NCI-H146 (cell line): ENCODE results near the gene SPAG4.

Experiments used
- DNase-seq: peaks from one replicate; lab custom pipeline; 2025; lab: John Stamatoyannopoulos, UW

The SPAG4 gene

GRCh38 chr20:35599776-35600120 is 15.9 kb upstream of the SPAG4 start:
- DNase-seq = no peak

GRCh38 chr20:35600176-35600992 is 15.2 kb upstream of the SPAG4 start:
- DNase-seq = no peak

- peak; percentile 83 for DNase-seq
Measured at GRCh38 chr20:35600993-35601973, 14.3 kb upstream of the SPAG4 start.

GRCh38 chr20:35601990-35602389 is 13.6 kb upstream of the SPAG4 start:
- DNase-seq = no peak

GRCh38 chr20:35602851-35603495 is 12.7 kb upstream of the SPAG4 start:
- DNase-seq = no peak

- no peak for DNase-seq
Measured at GRCh38 chr20:35603695-35604448, 11.8 kb upstream of the SPAG4 start.

GRCh38 chr20:35604449-35604747 is 11.2 kb upstream of the SPAG4 start:
- peak; percentile 24 for DNase-seq

GRCh38 chr20:35606127-35606526 is 9.5 kb upstream of the SPAG4 start:
- no peak for DNase-seq

GRCh38 chr20:35607003-35607735 is 8.5 kb upstream of the SPAG4 start:
- DNase-seq = no peak

GRCh38 chr20:35610833-35611427 is 4.7 kb upstream of the SPAG4 start:
- DNase-seq = no peak

- no peak for DNase-seq
Measured at GRCh38 chr20:35611482-35611881, 4.1 kb upstream of the SPAG4 start.

GRCh38 chr20:35616465-35617396 is 1.1 kb downstream of the SPAG4 start:
- DNase-seq = peak; percentile 87

- DNase-seq = peak; percentile 83
Measured at GRCh38 chr20:35617397-35618262, 2.0 kb downstream of the SPAG4 start.

GRCh38 chr20:35618263-35619131 is 2.9 kb downstream of the SPAG4 start:
- peak; percentile 54 for DNase-seq

GRCh38 chr20:35619196-35620095 is 3.8 kb downstream of the SPAG4 start:
- peak; percentile 90 for DNase-seq

- DNase-seq = no peak
Measured at GRCh38 chr20:35620818-35621559, 5.4 kb downstream of the SPAG4 start.
